GM12878 (cell line): Measurements from ENCODE around the gene DNMBP. TPM values are rescaled to one million over a fixed set of nuclear protein-coding genes. Genes with fewer than 3 reads are reported as not detected.
A peak's percentile ranks its signal among the peaks of the same experiment; 100 is the strongest.

ENCODE experiments used
- BRCA1 ChIP-seq: IDR thresholded peaks from 2 replicates; pipeline ENCODE4 v1.6.1; 2011; ENCODE audit warnings: low read depth, low read length, improper control_type of control experiment
- CHD2 ChIP-seq: IDR thresholded peaks from 2 replicates; pipeline ENCODE4 v1.6.1; 2011; ENCODE audit warnings: low read depth, low read length, improper control_type of control experiment, borderline replicate concordance
- CHD4 ChIP-seq: fragments of 200-600 bp; sonication (generic); IDR thresholded peaks from 2 replicates; pipeline ENCODE4 v1.6.1; 2016; ENCODE audit warnings: mild to moderate bottlenecking
- ESRRA ChIP-seq: IDR thresholded peaks from 2 replicates; pipeline ENCODE4 v1.6.1; 2012; ENCODE audit warnings: mild to moderate bottlenecking, low read length, improper control_type of control experiment
- IKZF2 ChIP-seq, 2 experiments: fragments of 450-650 bp; IDR thresholded peaks; 2 replicates each; pipeline ENCODE4 v1.6.1; 2017; ENCODE audit warnings: mild to moderate bottlenecking in 2 of 2, moderate library complexity in 2 of 2
- IRF5 ChIP-seq: fragments of 450-650 bp; IDR thresholded peaks from 2 replicates; pipeline ENCODE4 v1.6.1; 2017; ENCODE audit warnings: borderline replicate concordance
- JUNB ChIP-seq: IDR thresholded peaks from 2 replicates; pipeline ENCODE4 v1.6.1; 2016; ENCODE audit warnings: antibody characterized with exemption, mild to moderate bottlenecking
- KAT2A ChIP-seq: conservative IDR thresholded peaks from 2 replicates; pipeline ENCODE4 v1.6.1; 2011; ENCODE audit warnings: low read depth, low read length; ENCODE audit not compliant: control insufficient read depth
- MTA2 ChIP-seq: fragments of 450-650 bp; IDR thresholded peaks from 2 replicates; pipeline ENCODE4 v1.6.1; 2016; ENCODE audit warnings: low read depth, mild to moderate bottlenecking, moderate library complexity
- NFIC ChIP-seq: IDR thresholded peaks from 2 replicates; pipeline ENCODE4 v1.6.1; 2012; ENCODE audit warnings: low read depth, mild to moderate bottlenecking, inconsistent platforms, low read length, moderate library complexity
- NFYA ChIP-seq: IDR thresholded peaks from 2 replicates; pipeline ENCODE4 v1.6.1; 2011; ENCODE audit warnings: low read depth, mild to moderate bottlenecking, low read length, improper control_type of control experiment, borderline replicate concordance
- POU2F2 ChIP-seq: IDR thresholded peaks from 3 replicates; pipeline ENCODE4 v1.6.1; 2011; ENCODE audit warnings: low read depth, mild to moderate bottlenecking, low read length, borderline replicate concordance
- RAD21 ChIP-seq: IDR thresholded peaks from 2 replicates; pipeline ENCODE4 v1.6.1; 2011; ENCODE audit warnings: mild to moderate bottlenecking, low read depth, low read length, moderate library complexity; ENCODE audit not compliant: insufficient read depth
- SMC3 ChIP-seq: IDR thresholded peaks from 2 replicates; pipeline ENCODE4 v1.6.1; 2011; ENCODE audit warnings: low read length, improper control_type of control experiment, borderline replicate concordance
- STAT3 ChIP-seq: IDR thresholded peaks from 2 replicates; pipeline ENCODE4 v1.6.1; 2011; ENCODE audit warnings: low read depth, low read length, improper control_type of control experiment
- TCF3 ChIP-seq: IDR thresholded peaks from 2 replicates; pipeline ENCODE4 v1.6.1; 2012; ENCODE audit warnings: low read depth, mild to moderate bottlenecking, low read length, borderline replicate concordance; ENCODE audit not compliant: insufficient read depth
- ZBTB33 ChIP-seq: fragments of 450-650 bp; IDR thresholded peaks from 2 replicates; pipeline ENCODE4 v1.6.1; 2017; ENCODE audit warnings: mild to moderate bottlenecking
- ZSCAN29 ChIP-seq: fragments of 450-650 bp; IDR thresholded peaks from 2 replicates; pipeline ENCODE4 v1.6.1; 2017; ENCODE audit warnings: mild to moderate bottlenecking, moderate library complexity
- polyA plus RNA-seq, 11 experiments: library from polyadenylated mRNA; depleted of rRNA in 4 of 11; unstranded in 6 of 11; stranded (reverse) in 5 of 11; fragments of >200 nt; fragmentation: Nextera tagmentation in 4 of 11; fragmentation: Illumina TruSeq in 1 of 11; extraction: Ambion mirVana in 4 of 11; extraction: Trizol in 1 of 11; gene quantifications; 1 replicate in 1 of 11; 2 replicates in 10 of 11; pipeline versions ENCODE4 v1.2.1 to v1.2.3, GENCODE V29; 2011 to 2016; ENCODE audit warnings: inconsistent platforms in 2 of 11, missing spikeins in 2 of 11, low read depth in 1 of 11
- total RNA-seq, 4 experiments: library from RNA; depleted of rRNA in 3 of 4; stranded (reverse); fragments of >200 nt in 3 of 4; fragmentation: Illumina TruSeq in 1 of 4; extraction: Trizol in 1 of 4; gene quantifications; 2 replicates each; pipeline versions ENCODE4 v1.2.1 to v1.2.3, GENCODE V29; 2013 to 2021
- TF ChIP-seq, protein P1 (sequence below): IDR thresholded peaks from 2 replicates; pipeline ENCODE4 v1.6.1; 2012; ENCODE audit warnings: low read depth, low read length, improper control_type of control experiment
- TF ChIP-seq, protein P2 (sequence below): fragments of 450-650 bp; IDR thresholded peaks from 2 replicates; pipeline ENCODE4 v1.6.1; 2016; ENCODE audit warnings: mild to moderate bottlenecking
- TF ChIP-seq, protein P3 (sequence below): fragments of 450-650 bp; IDR thresholded peaks from 2 replicates; pipeline ENCODE4 v1.6.1; 2017; ENCODE audit warnings: mild to moderate bottlenecking, low read depth, inconsistent platforms; ENCODE audit not compliant: poor library complexity, severe bottlenecking
- TF ChIP-seq, protein P4 (sequence below): IDR thresholded peaks from 2 replicates; pipeline ENCODE4 v1.6.1; 2011; ENCODE audit warnings: low read depth, mild to moderate bottlenecking, low read length, moderate library complexity, borderline replicate concordance; ENCODE audit errors: extremely low read depth

DNMBP gene
- total and polyA plus RNA-seq, 10 of the 15 experiments (the other 5 are each of a cell fraction or from before 2014, with no cell fraction given), result 7.1 to 45.0 (median 22.0) TPM

- no peak for TF ChIP-seq STAT3
- peak; percentile 38 to 52 for TF ChIP-seq IKZF2 (IDR thresholded peaks at IDR 0.05)
- TF ChIP-seq POU2F2, result no peak
- TF ChIP-seq, protein P1, sequence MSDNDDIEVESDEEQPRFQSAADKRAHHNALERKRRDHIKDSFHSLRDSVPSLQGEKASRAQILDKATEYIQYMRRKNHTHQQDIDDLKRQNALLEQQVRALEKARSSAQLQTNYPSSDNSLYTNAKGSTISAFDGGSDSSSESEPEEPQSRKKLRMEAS, result no peak
- no peak; the same call in 1 of the 2 replicates for TF ChIP-seq SMC3
- TF ChIP-seq JUNB, result peak; percentile 35; the same call in 1 of the 2 replicates
- TF ChIP-seq, protein P2, sequence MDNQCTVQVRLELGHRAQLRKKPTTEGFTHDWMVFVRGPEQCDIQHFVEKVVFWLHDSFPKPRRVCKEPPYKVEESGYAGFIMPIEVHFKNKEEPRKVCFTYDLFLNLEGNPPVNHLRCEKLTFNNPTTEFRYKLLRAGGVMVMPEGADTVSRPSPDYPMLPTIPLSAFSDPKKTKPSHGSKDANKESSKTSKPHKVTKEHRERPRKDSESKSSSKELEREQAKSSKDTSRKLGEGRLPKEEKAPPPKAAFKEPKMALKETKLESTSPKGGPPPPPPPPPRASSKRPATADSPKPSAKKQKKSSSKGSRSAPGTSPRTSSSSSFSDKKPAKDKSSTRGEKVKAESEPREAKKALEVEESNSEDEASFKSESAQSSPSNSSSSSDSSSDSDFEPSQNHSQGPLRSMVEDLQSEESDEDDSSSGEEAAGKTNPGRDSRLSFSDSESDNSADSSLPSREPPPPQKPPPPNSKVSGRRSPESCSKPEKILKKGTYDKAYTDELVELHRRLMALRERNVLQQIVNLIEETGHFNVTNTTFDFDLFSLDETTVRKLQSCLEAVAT, result 0 out of 2 replicates have a peak, but pooled peaks have one; percentile 14
- TF ChIP-seq, protein P3, sequence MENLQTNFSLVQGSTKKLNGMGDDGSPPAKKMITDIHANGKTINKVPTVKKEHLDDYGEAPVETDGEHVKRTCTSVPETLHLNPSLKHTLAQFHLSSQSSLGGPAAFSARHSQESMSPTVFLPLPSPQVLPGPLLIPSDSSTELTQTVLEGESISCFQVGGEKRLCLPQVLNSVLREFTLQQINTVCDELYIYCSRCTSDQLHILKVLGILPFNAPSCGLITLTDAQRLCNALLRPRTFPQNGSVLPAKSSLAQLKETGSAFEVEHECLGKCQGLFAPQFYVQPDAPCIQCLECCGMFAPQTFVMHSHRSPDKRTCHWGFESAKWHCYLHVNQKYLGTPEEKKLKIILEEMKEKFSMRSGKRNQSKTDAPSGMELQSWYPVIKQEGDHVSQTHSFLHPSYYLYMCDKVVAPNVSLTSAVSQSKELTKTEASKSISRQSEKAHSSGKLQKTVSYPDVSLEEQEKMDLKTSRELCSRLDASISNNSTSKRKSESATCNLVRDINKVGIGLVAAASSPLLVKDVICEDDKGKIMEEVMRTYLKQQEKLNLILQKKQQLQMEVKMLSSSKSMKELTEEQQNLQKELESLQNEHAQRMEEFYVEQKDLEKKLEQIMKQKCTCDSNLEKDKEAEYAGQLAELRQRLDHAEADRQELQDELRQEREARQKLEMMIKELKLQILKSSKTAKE, result peak; percentile 67
- TF ChIP-seq, protein P4, sequence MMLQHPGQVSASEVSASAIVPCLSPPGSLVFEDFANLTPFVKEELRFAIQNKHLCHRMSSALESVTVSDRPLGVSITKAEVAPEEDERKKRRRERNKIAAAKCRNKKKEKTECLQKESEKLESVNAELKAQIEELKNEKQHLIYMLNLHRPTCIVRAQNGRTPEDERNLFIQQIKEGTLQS, result no peak
- no peak for TF ChIP-seq KAT2A
- no peak for TF ChIP-seq CHD2
- TF ChIP-seq ZBTB33, result no peak
- TF ChIP-seq TCF3, result peak; percentile 91
- TF ChIP-seq IRF5, result no peak
- TF ChIP-seq ZSCAN29, result no peak
- no peak; the same call in 1 of the 2 replicates for TF ChIP-seq RAD21
- TF ChIP-seq CHD4, result no peak
- TF ChIP-seq NFIC, result peak; percentile 68
- TF ChIP-seq NFYA, result no peak
- TF ChIP-seq MTA2, result peak; percentile 50; the same call in 1 of the 2 replicates
- TF ChIP-seq BRCA1, result no peak
- TF ChIP-seq ESRRA, result no peak
Observed at GRCh38 chr10:100014071-100014762, 4.5 kb upstream of the DNMBP start (continued).
